WTC11 (cell line): ENCODE data around the gene PCDH9. TPM values are rescaled to one million over a fixed set of nuclear protein-coding genes. Genes with fewer than 3 reads are reported as not detected.

ENCODE experiments used
- ATAC-seq: fragments of 200-7000 bp; cut with Tn5 transposase; 2 replicates; pipeline ENCODE4 v1.10.0; 2021; ENCODE audit warnings: mild to moderate bottlenecking, moderate library complexity
- CTCF ChIA-PET: fragments of 300-600 bp; sonication (Branson Sonifier 250); formaldehyde crosslinking; loops from one replicate; lab custom pipeline; 2021; ENCODE audit warnings: antibody characterized with exemption; lab: Charles Lee
- POLR2A ChIA-PET: fragments of 350-600 bp; sonication (Branson Sonifier 250); formaldehyde crosslinking; loops from one replicate; lab custom pipeline; 2021; ENCODE audit warnings: antibody characterized with exemption; lab: Charles Lee
- DNase-seq: peaks from one replicate; pipeline ENCODE4 v3.0.0; 2021; ENCODE audit warnings: low spot score
- H3K27ac Mint-ChIP-seq: 2 replicates; pipeline ENCODE4 v1.8.0; 2021; ENCODE audit warnings: mixed read lengths
- H3K27me3 Mint-ChIP-seq: 2 replicates; pipeline ENCODE4 v1.8.0; 2021; ENCODE audit warnings: low read depth, mild to moderate bottlenecking, moderate library complexity, mixed read lengths
- H3K36me3 Mint-ChIP-seq: 2 replicates; pipeline ENCODE4 v1.8.0; 2021; ENCODE audit warnings: mixed read lengths
- H3K4me1 Mint-ChIP-seq: 2 replicates; pipeline ENCODE4 v1.8.0; 2022; ENCODE audit warnings: mixed read lengths
- H3K4me3 Mint-ChIP-seq: 2 replicates; pipeline ENCODE4 v1.8.0; 2021; ENCODE audit warnings: mild to moderate bottlenecking, moderate library complexity, mixed read lengths
- H3K9me3 Mint-ChIP-seq: 2 replicates; pipeline ENCODE4 v1.8.0; 2021; ENCODE audit warnings: mixed read lengths
- CREM ChIP-seq: sonication (generic); formaldehyde crosslinking; IDR thresholded peaks from 2 replicates; pipeline ENCODE4 v1.8.1; 2022; ENCODE audit warnings: mild to moderate bottlenecking, missing genetic modification reagents, moderate library complexity
- E2F4 ChIP-seq: sonication (generic); formaldehyde crosslinking; IDR thresholded peaks from 2 replicates; pipeline ENCODE4 v1.8.1; 2022; ENCODE audit warnings: low read depth, mild to moderate bottlenecking, moderate library complexity, missing genetic modification reagents, borderline replicate concordance
- EMX1 ChIP-seq: fragments of 250-450 bp; sonication (Bioruptor Pico); IDR thresholded peaks from 2 replicates; pipeline ENCODE4 v1.8.0; 2021; ENCODE audit warnings: mild to moderate bottlenecking
- ESRRA ChIP-seq: sonication (generic); formaldehyde crosslinking; IDR thresholded peaks from 2 replicates; pipeline ENCODE4 v1.8.1; 2022; ENCODE audit warnings: mild to moderate bottlenecking, missing genetic modification reagents, borderline replicate concordance
- FOXK1 ChIP-seq: sonication (generic); formaldehyde crosslinking; IDR thresholded peaks from 2 replicates; pipeline ENCODE4 v1.8.0; 2022; ENCODE audit warnings: mild to moderate bottlenecking, moderate library complexity, missing genetic modification reagents
- FOXP1 ChIP-seq: sonication (generic); formaldehyde crosslinking; IDR thresholded peaks from 2 replicates; pipeline ENCODE4 v1.8.0; 2022; ENCODE audit warnings: missing genetic modification reagents, mild to moderate bottlenecking, moderate library complexity, borderline replicate concordance
- JAZF1 ChIP-seq: fragments of 250-450 bp; sonication (Bioruptor Pico); IDR thresholded peaks from 2 replicates; pipeline ENCODE4 v1.9.0; 2021; ENCODE audit warnings: moderate library complexity, mild to moderate bottlenecking, inconsistent platforms
- NFE2L1 ChIP-seq: sonication (generic); formaldehyde crosslinking; IDR thresholded peaks from 2 replicates; pipeline ENCODE4 v1.8.1; 2023; ENCODE audit warnings: missing genetic modification reagents
- RELA ChIP-seq: sonication (generic); formaldehyde crosslinking; IDR thresholded peaks from 2 replicates; pipeline ENCODE4 v1.8.1; 2022; ENCODE audit warnings: missing genetic modification reagents, mild to moderate bottlenecking, borderline replicate concordance
- SMAD3 ChIP-seq: sonication (generic); formaldehyde crosslinking; IDR thresholded peaks from 2 replicates; pipeline ENCODE4 v1.8.0; 2022; ENCODE audit warnings: missing genetic modification reagents, mild to moderate bottlenecking, borderline replicate concordance
- ZBTB21 ChIP-seq: sonication (generic); formaldehyde crosslinking; IDR thresholded peaks from 2 replicates; pipeline ENCODE4 v1.8.1; 2023; ENCODE audit warnings: mild to moderate bottlenecking, missing genetic modification reagents, borderline replicate concordance
- ZMAT4 ChIP-seq: fragments of 250-450 bp; sonication (Bioruptor Pico); IDR thresholded peaks from 2 replicates; pipeline ENCODE4 v1.9.0; 2021; ENCODE audit warnings: mild to moderate bottlenecking
- ZNF121 ChIP-seq: sonication (generic); formaldehyde crosslinking; IDR thresholded peaks from 2 replicates; pipeline ENCODE4 v1.8.0; 2023; ENCODE audit warnings: missing genetic modification reagents
- ZNF219 ChIP-seq: sonication (generic); formaldehyde crosslinking; IDR thresholded peaks from 2 replicates; pipeline ENCODE4 v1.8.0; 2023; ENCODE audit warnings: missing genetic modification reagents, mild to moderate bottlenecking, borderline replicate concordance
- ZNF317 ChIP-seq: sonication (generic); formaldehyde crosslinking; IDR thresholded peaks from 2 replicates; pipeline ENCODE4 v1.8.1; 2023; ENCODE audit warnings: low read depth, mild to moderate bottlenecking, moderate library complexity, missing genetic modification reagents, borderline replicate concordance
- ZNF512 ChIP-seq: sonication (generic); formaldehyde crosslinking; IDR thresholded peaks from 2 replicates; pipeline ENCODE4 v1.8.1; 2022; ENCODE audit warnings: missing genetic modification reagents, borderline replicate concordance
- total RNA-seq: library from RNA; stranded (reverse); gene quantifications from 3 replicates; pipeline ENCODE4 v1.2.3, GENCODE V29; 2021
- TF ChIP-seq, protein P1 (sequence below): sonication (generic); formaldehyde crosslinking; IDR thresholded peaks from 2 replicates; pipeline ENCODE4 v1.8.1; 2022; ENCODE audit warnings: mild to moderate bottlenecking, missing genetic modification reagents, moderate library complexity, borderline replicate concordance
- TF ChIP-seq, protein P2 (sequence below): sonication (generic); formaldehyde crosslinking; IDR thresholded peaks from 2 replicates; pipeline ENCODE4 v1.8.1; 2023; ENCODE audit warnings: mild to moderate bottlenecking, missing genetic modification reagents, moderate library complexity
- TF ChIP-seq, protein P3 (sequence below): fragments of 250-450 bp; sonication (Bioruptor Pico); IDR thresholded peaks from 2 replicates; pipeline ENCODE4 v2.1.2; 2022; ENCODE audit warnings: mild to moderate bottlenecking, moderate library complexity
- TF ChIP-seq, protein P4 (sequence below): sonication (generic); formaldehyde crosslinking; IDR thresholded peaks from 2 replicates; pipeline ENCODE4 v1.8.1; 2023; ENCODE audit warnings: mild to moderate bottlenecking, missing genetic modification reagents, moderate library complexity
- TF ChIP-seq, protein P5 (sequence below): sonication (generic); formaldehyde crosslinking; IDR thresholded peaks from 2 replicates; pipeline ENCODE4 v1.8.1; 2023; ENCODE audit warnings: mild to moderate bottlenecking, missing genetic modification reagents

The PCDH9 gene
- total RNA-seq, 1 experiment from 2014 or later, result 0.48 TPM

GRCh38 chr13:67063036-67063435 lies 167.1 kb downstream of the PCDH9 start (continued):
- no peak for TF ChIP-seq RELA (CRISPR knock-in tag)
- TF ChIP-seq, protein P1, sequence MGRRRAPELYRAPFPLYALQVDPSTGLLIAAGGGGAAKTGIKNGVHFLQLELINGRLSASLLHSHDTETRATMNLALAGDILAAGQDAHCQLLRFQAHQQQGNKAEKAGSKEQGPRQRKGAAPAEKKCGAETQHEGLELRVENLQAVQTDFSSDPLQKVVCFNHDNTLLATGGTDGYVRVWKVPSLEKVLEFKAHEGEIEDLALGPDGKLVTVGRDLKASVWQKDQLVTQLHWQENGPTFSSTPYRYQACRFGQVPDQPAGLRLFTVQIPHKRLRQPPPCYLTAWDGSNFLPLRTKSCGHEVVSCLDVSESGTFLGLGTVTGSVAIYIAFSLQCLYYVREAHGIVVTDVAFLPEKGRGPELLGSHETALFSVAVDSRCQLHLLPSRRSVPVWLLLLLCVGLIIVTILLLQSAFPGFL (CRISPR knock-in tag), result no peak
- no peak for TF ChIP-seq JAZF1
- TF ChIP-seq, protein P2, sequence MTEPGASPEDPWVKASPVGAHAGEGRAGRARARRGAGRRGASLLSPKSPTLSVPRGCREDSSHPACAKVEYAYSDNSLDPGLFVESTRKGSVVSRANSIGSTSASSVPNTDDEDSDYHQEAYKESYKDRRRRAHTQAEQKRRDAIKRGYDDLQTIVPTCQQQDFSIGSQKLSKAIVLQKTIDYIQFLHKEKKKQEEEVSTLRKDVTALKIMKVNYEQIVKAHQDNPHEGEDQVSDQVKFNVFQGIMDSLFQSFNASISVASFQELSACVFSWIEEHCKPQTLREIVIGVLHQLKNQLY (CRISPR knock-in tag), result no peak
- no peak for TF ChIP-seq ESRRA (CRISPR knock-in tag)
- TF ChIP-seq ZNF121 (CRISPR knock-in tag), result no peak
- no peak for TF ChIP-seq ZBTB21 (CRISPR knock-in tag)
- TF ChIP-seq SMAD3 (CRISPR knock-in tag), result no peak

- no peaks in the 10 kb centered on the region for H3K36me3 Mint-ChIP-seq
- H3K27me3 Mint-ChIP-seq, result no peaks in the 10 kb centered on the region
- no peak for TF ChIP-seq SMAD3 (CRISPR knock-in tag)
- no peak for TF ChIP-seq RELA (CRISPR knock-in tag)
- TF ChIP-seq ZMAT4 (CRISPR knock-in tag), result no peak
- no peak for TF ChIP-seq ZNF512 (CRISPR knock-in tag)
- TF ChIP-seq, protein P2 (CRISPR knock-in tag), result no peak
- TF ChIP-seq E2F4, result no peak
- no peak for TF ChIP-seq FOXK1 (CRISPR knock-in tag)
- TF ChIP-seq, protein P3, sequence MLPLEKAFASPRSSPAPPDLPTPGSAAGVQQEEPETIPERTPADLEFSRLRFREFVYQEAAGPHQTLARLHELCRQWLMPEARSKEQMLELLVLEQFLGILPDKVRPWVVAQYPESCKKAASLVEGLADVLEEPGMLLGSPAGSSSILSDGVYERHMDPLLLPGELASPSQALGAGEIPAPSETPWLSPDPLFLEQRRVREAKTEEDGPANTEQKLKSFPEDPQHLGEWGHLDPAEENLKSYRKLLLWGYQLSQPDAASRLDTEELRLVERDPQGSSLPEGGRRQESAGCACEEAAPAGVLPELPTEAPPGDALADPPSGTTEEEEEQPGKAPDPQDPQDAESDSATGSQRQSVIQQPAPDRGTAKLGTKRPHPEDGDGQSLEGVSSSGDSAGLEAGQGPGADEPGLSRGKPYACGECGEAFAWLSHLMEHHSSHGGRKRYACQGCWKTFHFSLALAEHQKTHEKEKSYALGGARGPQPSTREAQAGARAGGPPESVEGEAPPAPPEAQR, result no peak
- no peak for TF ChIP-seq FOXP1 (CRISPR knock-in tag)
- no peak for TF ChIP-seq EMX1
- no peak for TF ChIP-seq NFE2L1
- CTCF ChIA-PET, result interaction anchor here (0.9 kb wide), 1 partner anchor 14 kb away, joined by 3 read pairs; no protein-coding TSS in a partner anchor
- 0 out of 2 replicates have a peak overlapping the region, but pooled peaks have one; percentile 72 for H3K27ac Mint-ChIP-seq
- H3K9me3 Mint-ChIP-seq, result no peaks in the 10 kb centered on the region
- ATAC-seq, result no peak
- DNase-seq, result no peak
- peaks cover 7% of the 10 kb centered on the region for H3K4me1 Mint-ChIP-seq
- no peak overlapping the region for H3K4me3 Mint-ChIP-seq
- POLR2A ChIA-PET, result no interaction called here
These were observed 168.0 kb downstream of the PCDH9 start for GRCh38 chr13:67062160-67062559.

DNA sequence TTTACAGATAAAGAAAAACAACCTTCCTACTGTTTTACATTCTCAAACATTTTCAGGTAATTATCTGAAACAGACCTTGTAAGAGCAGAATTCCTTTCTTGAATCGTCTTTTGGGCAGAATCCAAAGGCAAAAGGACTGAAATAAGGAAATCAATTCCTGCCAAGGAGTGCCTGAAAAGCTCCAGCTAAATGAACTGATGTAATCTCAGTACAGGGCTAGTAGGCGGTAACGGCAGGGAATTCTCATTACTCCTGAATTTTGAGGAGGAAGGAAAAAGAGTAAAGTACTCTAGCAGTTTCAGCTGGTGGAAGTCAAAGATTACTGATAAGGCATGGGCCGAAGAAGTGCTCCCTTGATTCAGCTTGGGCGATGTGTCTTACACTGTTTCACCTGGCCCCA lies 168.4 kb downstream of the PCDH9 start:
- H3K9me3 Mint-ChIP-seq, result no peaks in the 10 kb centered on the region
- H3K27me3 Mint-ChIP-seq, result no peaks in the 10 kb centered on the region
- peaks cover 7% of the 10 kb centered on the region for H3K4me1 Mint-ChIP-seq
- CTCF ChIA-PET, result interaction anchor here (0.9 kb wide), 1 partner anchor 13 kb away, joined by 3 read pairs; no protein-coding TSS in a partner anchor
- no peaks in the 10 kb centered on the region for H3K36me3 Mint-ChIP-seq
- H3K4me3 Mint-ChIP-seq, result no peak overlapping the region
- 0 out of 2 replicates have a peak overlapping the region, but pooled peaks have one; percentile 72 for H3K27ac Mint-ChIP-seq
- POLR2A ChIA-PET, result no interaction called here
- DNase-seq, result no peak
- no peak for ATAC-seq
- TF ChIP-seq ZBTB21 (CRISPR knock-in tag) (no peak), CREM (CRISPR knock-in tag) (no peak), ZNF317 (CRISPR knock-in tag) (no peak), ZNF219 (CRISPR knock-in tag) (no peak)
- TF ChIP-seq, protein P4, sequence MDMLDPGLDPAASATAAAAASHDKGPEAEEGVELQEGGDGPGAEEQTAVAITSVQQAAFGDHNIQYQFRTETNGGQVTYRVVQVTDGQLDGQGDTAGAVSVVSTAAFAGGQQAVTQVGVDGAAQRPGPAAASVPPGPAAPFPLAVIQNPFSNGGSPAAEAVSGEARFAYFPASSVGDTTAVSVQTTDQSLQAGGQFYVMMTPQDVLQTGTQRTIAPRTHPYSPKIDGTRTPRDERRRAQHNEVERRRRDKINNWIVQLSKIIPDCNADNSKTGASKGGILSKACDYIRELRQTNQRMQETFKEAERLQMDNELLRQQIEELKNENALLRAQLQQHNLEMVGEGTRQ, result no peak
- TF ChIP-seq, protein P5, sequence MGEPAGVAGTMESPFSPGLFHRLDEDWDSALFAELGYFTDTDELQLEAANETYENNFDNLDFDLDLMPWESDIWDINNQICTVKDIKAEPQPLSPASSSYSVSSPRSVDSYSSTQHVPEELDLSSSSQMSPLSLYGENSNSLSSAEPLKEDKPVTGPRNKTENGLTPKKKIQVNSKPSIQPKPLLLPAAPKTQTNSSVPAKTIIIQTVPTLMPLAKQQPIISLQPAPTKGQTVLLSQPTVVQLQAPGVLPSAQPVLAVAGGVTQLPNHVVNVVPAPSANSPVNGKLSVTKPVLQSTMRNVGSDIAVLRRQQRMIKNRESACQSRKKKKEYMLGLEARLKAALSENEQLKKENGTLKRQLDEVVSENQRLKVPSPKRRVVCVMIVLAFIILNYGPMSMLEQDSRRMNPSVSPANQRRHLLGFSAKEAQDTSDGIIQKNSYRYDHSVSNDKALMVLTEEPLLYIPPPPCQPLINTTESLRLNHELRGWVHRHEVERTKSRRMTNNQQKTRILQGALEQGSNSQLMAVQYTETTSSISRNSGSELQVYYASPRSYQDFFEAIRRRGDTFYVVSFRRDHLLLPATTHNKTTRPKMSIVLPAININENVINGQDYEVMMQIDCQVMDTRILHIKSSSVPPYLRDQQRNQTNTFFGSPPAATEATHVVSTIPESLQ (CRISPR knock-in tag), result no peak
